ENCODE results near the gene ZP1.
"Not testable (repeated sequence)": the region's sequence is repeated elsewhere in the genome, so short reads cannot be mapped to it uniquely, and the experiment has no call there.

The ZP1 gene, protein sequence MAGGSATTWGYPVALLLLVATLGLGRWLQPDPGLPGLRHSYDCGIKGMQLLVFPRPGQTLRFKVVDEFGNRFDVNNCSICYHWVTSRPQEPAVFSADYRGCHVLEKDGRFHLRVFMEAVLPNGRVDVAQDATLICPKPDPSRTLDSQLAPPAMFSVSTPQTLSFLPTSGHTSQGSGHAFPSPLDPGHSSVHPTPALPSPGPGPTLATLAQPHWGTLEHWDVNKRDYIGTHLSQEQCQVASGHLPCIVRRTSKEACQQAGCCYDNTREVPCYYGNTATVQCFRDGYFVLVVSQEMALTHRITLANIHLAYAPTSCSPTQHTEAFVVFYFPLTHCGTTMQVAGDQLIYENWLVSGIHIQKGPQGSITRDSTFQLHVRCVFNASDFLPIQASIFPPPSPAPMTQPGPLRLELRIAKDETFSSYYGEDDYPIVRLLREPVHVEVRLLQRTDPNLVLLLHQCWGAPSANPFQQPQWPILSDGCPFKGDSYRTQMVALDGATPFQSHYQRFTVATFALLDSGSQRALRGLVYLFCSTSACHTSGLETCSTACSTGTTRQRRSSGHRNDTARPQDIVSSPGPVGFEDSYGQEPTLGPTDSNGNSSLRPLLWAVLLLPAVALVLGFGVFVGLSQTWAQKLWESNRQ

DNA sequence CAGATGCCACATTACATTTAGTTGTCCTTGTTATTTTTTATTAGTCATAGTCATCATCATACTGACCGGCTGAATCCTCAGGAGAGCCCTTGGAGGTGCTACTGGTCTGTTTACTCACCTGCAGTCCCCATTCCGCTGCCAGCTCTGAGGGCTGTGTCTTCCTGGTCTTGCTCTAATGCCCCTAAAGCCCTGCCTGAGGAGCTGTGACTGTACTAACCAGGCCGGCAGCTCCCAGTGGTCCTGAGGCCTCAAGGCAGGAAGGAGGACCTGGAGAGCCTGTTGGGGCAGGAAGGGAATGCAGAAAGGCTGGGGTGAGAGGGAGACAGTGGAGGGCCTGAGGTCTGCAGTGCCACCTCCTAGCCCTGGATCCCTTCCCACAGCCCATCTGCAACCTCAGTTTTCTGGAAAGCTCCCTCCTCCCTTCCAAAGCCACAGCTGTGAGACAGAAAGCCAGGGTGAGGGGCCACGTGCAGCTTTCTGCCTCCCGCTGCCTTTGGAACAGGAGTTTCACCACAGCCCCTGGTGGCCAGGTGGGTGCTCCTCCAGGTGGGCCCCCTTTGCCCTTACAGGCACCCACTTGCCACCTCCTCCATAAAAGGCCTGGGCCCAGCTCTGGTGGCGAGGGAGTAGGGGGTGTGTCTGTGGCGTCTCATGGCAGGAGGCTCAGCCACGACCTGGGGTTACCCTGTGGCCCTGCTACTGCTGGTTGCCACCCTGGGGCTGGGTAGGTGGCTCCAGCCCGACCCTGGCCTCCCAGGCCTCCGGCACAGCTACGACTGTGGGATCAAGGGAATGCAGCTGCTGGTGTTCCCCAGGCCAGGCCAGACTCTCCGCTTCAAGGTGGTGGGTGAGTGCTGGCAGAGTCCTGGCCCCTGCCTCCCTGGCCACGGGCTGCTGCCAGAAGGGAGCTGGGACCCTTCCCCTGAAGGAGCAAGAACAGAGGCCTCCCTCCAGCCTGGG is at the start of gene ZP1:
TSS of gene ZP1 (plus strand) at position 632 of the 960 bp plus-strand sequence. CDS start at position 652, 20 bp downstream.
- DNase-seq (ENCODE audit: low read depth) = no peak

DNA sequence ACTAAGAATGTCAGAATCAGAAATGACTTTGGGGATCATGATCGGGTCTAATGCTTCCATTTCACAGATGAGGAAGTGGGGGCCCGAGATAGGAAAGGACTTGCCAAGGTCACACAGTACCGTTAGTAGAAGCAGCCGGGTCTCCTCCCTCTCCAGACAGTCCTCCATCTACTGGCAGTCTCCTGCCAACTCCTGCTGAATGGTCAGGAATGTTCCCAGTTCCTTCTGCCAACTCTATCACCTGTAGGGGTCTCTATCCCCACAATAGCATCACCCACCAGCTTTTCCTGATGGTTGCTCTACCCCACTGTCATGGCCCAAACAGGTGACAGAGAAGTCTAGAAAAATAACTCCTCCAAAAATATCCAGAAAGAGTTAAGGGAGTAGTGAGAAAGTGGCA is 49.3 kb upstream of the ZP1 start:
- DNase-seq (ENCODE audit: low read depth) = no peak

DNA sequence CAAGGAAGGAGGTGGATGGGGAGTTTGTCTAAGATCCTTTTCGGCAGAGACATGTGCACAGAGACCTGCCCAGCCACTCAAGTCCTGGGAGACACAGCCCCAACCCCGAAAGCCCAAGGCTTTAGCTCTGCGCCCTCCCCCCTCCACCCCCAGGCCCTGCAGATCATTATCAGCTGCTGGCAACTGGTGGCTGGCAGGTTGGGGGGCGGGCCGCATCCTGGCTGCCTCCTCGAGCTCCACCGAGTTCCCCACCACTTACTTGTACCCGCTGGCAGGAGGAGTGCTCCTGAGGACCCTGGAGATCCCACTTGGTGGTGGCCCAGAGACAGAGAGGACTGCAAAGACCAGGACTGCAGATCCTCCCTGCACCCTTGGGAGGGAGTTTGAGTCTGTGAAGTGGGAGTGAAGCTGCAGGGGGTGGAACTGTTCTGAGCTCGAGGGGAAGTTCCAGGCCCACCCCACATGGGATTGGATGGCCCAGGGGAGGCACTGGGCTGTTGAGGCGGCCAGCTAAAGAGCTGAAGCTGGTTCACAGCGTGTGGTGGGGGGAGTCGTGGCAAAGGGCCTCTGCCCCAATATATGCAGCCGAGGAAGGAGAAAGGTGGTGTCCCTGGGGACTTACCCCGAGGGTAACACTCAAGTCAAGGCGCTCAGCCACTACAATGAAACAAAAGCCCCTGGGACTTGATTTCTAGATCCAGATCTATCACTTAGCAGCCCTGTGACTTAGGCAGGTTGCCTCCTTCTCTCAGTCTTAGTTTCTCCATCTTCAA is 45.3 kb upstream of the ZP1 start:
- DNase-seq (ENCODE audit: low read depth) = no peak

DNA sequence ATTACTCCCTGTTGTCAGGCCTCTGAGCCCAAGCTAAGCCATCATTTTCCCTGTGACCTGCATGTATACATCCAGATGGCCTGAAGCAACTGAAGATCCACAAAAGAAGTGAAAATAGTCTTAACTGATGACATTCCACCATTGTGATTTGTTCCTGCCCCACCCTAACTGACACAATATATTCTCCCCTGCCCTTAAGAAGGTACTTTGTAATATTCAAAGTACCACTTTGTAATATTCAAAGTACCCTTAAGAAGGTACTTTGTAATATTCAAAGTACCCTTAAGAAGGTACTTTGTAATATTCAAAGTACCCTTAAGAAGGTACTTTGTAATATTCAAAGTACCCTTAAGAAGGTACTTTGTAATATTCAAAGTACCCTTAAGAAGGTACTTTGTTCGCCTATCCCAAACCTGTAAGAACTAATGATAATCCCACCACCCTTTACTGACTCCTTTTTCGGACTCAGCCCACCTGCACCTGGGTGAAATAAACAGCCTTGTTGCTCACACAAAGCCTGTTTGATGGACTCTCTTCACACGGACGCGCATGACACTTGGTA is 43.5 kb upstream of the ZP1 start:
- not testable (repeated sequence) for DNase-seq (ENCODE audit: low read depth)

DNA sequence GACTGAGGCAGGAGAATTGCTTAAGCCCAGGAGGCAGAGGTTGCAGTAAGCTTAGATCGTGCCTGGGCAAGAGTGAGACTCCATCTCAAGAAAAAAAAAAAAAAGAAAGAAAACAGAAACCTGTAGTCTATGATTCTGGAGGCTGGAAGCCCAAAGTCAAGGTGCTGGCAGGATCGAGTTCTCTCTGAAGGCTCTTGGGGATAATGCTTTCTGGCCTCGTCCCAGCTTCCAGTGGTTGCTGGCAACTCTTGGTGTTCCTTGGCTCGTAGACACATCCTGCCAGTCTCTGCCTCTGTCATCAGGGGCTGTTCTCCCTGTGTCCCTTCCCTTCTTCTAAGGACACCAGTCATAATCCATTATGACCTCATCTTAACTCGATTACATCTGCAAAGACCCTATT is 42.2 kb upstream of the ZP1 start:
- DNase-seq (ENCODE audit: low read depth) = no peak

DNA sequence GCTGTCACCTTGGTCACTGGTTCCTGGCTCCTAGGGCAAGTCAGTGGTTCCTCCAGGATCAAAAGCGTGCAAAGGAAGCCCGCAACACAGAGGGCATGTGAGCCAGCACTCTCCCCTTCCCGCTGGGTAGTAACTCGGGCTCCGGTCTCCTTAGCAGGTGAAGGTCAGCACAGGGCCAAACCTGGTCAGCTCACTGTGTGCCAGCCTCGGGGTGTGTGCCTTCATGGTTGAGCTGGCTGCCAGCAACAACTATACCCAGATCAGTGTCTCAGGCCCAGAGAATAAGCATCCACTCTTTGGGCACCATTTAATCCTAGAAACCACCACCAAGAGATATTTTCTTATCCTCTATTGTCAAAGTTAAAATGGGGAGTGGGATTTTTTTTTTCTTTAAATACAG is 41.6 kb upstream of the ZP1 start:
- DNase-seq (ENCODE audit: low read depth) = no peak

DNA sequence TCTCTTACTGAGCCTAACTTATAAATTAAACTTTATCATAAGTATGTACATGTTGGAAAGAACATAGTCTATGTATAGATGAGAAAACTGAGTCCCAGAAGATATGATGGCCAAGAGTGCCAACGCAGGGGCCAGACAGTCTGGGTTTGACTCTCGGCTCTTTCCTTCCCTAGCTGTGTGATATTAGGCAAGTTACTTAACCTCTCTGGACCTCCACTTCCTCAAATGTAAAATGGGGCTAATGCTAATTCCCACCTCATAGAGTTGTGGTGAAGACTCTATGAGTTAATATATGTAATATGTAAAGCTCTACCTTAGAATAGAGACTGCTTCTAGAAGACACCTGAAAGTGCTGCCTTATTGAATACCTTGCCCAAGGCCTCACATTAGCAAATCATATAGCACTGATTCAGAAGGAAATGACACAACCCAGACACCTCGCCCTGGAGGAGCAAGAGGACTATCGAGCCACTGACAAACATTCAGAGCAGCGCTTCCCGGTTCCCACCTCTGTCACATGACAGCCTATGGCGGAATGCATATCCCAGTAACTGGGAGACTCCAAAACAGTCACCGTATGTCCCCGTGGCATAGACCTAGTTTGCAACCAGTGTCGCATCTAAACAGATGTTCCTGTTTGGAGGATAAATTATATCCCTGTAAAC is 36.7 kb upstream of the ZP1 start:
- no peak for DNase-seq (ENCODE audit: low read depth)

DNA sequence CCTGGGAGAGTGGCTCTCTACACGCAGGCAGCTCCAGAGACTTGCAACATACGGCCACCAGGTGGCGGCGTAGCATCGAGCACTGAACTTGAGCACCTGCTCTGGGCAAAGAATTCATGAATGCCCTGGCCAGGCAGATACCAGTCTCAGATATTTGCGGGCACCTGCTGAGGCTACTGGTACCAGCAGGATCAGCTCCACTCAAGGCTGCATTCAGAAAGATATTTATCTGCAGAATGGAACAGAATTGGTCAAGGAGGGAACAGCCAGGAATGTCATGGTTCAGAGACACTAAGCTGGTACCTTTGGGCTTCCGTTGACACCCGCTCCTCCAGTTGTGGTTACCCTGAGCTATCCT is 36.2 kb upstream of the ZP1 start:
- DNase-seq (ENCODE audit: low read depth) = no peak

DNA sequence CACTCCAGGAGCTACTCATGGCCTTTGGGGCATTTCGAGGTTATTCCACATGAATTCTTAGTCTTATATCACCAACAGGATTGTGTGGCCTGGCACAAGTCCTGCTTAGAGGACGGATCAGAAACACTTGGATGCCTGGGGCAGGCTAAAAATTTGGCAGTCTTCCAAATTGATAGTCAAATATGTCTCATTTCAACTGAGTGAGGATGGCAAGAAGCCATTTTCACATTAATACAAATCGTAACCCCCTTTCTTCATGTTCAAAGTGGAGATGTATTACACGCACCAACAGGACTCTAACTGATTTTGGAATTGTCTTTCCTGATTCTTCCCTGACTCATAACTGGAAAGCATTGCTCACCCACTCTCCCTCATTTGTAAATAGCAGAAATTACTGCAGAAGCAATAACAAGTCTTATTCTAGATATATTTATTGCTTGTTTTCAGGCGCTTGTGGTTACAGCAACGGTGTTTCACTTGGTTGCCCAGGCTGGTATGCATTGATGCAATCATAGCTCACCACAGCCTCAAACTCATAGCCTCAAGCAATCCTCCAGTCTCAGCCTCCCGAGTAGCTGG is 35.8 kb upstream of the ZP1 start:
- peak; percentile 38 for DNase-seq (ENCODE audit: low read depth)

DNA sequence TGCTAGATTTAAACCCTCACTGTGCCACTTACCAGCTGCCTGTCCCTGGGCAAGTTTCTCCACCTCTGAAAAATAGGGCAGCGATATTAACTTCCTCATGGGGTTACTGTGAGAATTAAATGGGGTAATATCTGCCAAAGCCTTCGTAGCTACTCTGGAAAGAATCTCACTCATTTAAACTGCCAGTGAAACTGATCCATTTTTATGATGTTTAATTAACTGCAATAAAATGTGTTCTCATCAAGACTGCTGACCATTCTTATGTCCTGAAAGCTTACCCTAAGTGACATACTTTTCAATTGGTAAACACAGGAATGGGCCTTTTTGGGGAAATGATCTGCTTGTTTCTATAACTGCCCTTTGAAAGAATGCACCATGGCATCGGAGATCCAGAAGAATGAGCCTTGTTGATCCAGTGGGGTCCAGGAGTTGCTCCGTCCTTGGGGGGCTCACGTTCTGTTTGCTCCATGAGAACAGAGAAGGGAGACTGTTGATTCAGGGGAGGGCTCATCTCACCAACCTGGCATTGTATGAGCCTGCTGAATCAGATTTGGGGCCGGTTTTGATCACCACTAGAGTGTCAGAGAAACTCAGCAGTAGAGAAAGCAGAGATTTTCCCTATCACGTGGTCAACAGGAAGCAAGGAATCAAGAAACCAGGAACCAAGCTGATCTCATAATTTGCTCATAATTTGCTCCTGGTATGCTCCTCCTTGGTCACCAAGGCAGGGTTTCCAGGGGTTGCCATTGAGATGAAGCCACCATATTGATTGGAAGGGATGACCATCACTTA is 32.4 kb upstream of the ZP1 start:
- DNase-seq (ENCODE audit: low read depth) = no peak

DNA sequence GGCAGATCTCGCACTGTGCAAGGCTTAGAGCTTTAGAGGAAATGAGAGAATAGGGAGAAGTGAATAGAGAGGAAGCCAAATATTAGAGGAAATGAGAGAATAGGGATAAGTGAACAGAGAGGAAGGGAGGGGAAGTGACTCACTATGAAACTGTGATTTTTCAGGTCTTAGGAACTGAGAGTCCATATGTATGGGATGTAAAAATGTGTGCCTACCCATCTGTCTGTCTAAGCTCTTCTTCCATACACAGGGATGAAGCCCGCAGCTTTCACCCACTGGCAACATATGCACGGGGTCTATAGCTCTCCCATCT is 31.9 kb upstream of the ZP1 start:
- DNase-seq (ENCODE audit: low read depth) = no peak

DNA sequence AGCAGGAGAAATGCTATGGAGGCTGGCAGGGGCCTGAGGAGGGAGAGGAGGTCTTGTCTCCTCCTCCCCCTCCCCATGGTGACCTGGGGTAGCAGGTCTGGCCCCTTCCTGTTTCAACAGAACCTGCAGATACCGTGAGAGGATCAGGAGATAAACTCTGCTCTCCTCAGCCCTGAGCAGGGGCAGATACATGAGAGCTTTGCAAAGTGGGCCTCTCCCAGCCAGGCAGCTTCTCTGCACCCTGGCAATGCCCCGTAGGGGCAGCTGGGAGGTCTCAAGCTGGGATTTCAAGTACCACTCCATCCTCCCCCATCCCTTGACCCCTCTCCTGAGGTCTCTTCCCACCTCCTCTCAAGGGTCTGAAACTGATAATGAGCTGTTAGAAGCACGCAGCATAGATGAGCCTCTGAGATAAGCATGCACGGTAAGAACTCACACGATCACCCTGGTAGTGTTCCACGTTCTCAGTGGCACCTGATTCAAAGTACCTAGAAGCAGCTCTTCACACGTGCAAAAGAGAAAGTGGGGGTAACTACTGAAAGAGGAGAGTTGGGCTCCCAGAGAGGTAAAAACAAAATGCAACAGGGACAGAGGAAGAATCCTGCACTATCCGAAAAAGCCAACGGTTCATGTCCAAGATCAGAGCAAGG is 30.4 kb upstream of the ZP1 start:
- DNase-seq (ENCODE audit: low read depth) = no peak

DNA sequence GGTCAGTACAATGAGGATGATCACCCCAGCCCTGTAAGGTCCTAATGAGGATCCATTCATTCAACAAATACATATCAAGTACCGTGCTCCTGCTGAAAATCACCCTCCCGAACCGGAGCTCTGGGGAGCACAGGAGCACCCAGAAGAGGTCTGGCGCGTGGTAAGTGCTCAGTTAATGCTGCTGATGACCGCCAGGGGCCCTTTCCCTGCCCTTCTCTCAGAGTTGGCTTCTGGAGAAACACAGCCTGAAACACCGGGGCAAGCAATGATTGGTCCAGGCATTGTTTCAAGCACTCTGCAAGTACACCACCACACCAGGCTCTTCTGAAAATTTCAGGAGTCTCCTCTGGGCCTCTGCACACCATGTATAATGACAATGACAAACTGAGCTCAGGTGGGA is 29.2 kb upstream of the ZP1 start:
- no peak for DNase-seq (ENCODE audit: low read depth)

DNA sequence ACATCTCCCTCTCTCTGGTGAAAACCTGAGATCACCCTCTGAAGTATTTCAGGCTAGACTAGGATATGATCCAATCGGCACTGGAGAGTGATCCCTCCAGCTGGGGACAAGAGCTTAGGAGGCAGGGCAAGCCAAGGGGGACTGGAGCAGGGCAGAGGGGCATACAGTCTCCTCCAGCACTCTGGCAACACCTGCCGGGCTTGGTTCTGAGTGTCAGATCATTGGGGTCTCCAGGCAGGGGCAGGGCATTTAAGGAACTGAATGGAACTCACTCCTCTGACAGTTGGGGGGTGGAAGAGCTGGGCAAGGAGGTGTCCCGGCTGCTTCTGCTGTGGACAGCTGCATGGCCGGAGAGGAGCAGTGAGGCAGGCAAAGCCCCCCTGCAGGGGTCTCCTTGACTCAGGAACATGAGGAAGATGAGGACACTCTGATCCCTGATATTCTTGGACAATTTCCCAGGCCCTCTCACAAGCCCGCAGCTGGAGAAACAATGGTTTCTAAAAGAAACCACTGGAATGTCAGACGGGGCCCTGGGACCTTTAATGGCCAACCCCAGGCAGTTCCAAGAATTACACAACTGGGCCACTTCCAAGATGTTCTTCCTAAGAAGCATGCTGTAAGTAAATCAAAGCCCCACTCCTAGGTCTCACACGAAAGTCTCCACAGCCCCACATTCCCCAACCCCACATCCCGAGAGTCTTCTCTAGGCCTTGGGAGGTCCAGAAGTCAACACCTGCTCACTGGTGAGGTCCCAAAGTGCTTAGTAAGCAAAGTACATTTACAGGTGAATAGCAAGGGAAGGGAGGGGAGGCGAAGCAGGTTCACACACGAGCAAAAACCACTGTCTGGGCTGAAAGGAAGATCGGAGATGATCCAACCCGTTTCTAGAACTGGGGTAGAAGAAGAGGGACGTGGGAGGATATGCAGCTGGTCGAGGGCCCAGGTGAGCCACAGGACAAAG is 26.6 kb upstream of the ZP1 start:
- peak; percentile 81 for DNase-seq (ENCODE audit: low read depth)

DNA sequence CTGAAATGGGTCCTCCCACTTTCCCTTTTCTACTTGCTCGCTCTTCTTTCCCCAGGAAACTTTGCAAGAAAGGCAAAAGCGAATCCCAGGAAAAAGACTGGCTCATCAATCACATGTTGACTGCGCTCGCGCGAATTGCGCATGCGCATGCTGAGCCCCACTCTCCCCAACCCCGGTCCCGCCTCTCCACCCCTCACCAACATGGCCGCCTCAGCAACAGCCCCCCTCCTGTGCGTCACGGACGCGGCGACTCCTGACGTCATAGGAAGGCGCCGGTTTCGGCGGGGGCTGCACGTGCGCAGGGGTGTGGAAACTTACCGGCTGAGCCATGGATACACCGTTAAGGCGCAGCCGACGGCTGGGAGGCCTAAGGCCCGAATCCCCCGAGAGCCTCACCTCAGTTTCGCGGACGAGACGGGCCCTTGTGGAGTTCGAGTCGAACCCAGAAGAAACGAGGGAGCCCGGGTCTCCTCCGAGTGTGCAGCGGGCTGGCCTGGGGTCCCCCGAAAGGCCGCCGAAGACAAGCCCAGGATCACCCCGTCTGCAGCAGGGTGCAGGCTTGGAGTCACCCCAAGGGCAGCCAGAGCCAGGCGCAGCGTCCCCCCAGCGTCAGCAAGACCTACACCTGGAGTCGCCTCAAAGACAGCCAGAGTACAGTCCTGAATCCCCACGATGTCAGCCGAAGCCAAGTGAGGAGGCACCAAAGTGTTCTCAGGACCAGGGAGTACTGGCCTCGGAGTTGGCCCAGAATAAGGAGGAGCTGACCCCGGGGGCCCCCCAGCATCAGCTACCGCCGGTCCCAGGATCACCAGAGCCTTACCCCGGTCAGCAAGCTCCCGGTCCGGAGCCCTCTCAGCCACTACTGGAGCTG is 25.3 kb upstream of the ZP1 start, which contains the start of gene CCDC86:
TSS of gene CCDC86 (plus strand) at position 317 of the 871 bp plus-strand sequence. CDS start at position 329, 12 bp downstream.
- DNase-seq (ENCODE audit: low read depth) = peak; percentile 59

DNA sequence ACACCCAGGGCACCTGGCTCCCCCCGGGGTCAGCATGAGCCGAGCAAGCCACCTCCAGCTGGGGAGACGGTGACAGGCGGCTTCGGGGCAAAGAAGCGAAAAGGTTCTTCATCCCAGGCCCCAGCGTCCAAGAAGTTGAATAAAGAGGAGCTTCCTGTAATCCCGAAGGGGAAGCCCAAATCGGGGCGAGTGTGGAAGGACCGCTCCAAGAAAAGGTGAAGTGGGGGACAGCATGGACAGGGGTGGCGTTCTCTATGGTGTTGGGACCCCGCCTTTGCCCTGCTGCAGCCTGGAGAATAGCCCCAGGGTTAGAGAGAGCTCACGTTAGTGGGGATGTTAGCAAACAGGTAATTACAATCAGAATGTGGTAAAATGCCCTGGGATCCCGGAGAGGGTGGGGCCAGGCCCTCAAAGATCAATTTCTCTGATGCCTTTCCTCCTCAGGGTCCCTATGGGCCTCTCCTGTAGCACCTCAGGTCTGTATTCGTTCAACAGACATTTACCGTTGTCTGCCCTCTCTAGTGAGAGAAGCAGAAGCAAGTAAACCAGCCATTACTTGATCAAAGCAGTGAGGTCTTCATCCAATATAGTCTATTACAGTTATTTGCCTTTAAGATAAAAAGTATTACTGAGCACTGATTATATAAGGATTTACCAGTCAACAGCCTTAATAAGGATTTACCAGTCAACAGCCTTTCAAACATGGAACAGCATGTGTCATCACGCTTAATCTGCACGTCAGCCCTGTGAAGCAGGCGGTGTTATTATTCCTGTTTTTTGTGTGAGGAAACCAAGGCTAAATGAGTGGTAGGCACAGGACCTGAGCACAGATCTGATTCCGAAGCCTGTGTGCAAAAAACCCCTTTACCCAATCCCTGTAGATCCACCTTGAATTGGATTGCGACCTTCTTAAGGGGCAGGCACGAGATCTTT is 24.4 kb upstream of the ZP1 start:
- no peak for DNase-seq (ENCODE audit: low read depth)
